ENCODE measurements around the gene UBA1. TPM values are rescaled to one million over a fixed set of nuclear protein-coding genes. Genes with fewer than 3 reads are reported as not detected.

The UBA1 gene
- total RNA-seq, 2 experiments from 2014 or later, result 149 to 155 TPM

- Mint-ChIP-seq H3K27me3 (no peaks in the 10 kb centered on the region), H3K4me3 (no peak overlapping the region), H3K9me3 (no peaks in the 10 kb centered on the region), H3K27ac (no peak overlapping the region), H3K36me3 (peaks cover 12% of the 10 kb centered on the region), H3K4me1 (peaks cover 2% of the 10 kb centered on the region)
- DNase-seq (no peak), ATAC-seq (ENCODE audit: low read depth) (no peak)
- POLR2A ChIA-PET, result no interaction called here
Observed at GRCh38 chrX:47158781-47159180, 34.8 kb upstream of the UBA1 start.

- Mint-ChIP-seq H3K27ac (no peak overlapping the region), H3K36me3 (peaks cover 15% of the 10 kb centered on the region), H3K27me3 (no peaks in the 10 kb centered on the region), H3K4me3 (no peak overlapping the region), H3K9me3 (peaks cover 1% of the 10 kb centered on the region), H3K4me1 (peaks cover 2% of the 10 kb centered on the region)
- ATAC-seq (ENCODE audit: low read depth) (no peak), DNase-seq (no peak)
- POLR2A ChIA-PET, result interaction anchor here (0.6 kb wide), 1 partner anchor 391 kb away, joined by 8 read pairs; no protein-coding TSS in a partner anchor
Observed at GRCh38 chrX:47160781-47161180, 32.8 kb upstream of the UBA1 start.

GRCh38 chrX:47162927-47163583 lies 30.6 kb upstream of the UBA1 start:
- Mint-ChIP-seq H3K36me3 (peaks cover 11% of the 10 kb centered on the region), H3K4me1 (peaks cover 2% of the 10 kb centered on the region), H3K4me3 (no peak overlapping the region), H3K27me3 (no peaks in the 10 kb centered on the region), H3K9me3 (peaks cover 1% of the 10 kb centered on the region), H3K27ac (no peak overlapping the region)
- POLR2A ChIA-PET, result no interaction called here
- no peak for DNase-seq
- ATAC-seq (ENCODE audit: low read depth), result no peak

- ATAC-seq (ENCODE audit: low read depth) (no peak), DNase-seq (no peak)
- H3K27ac Mint-ChIP-seq, result no peak overlapping the region
- H3K4me3 Mint-ChIP-seq, result no peak overlapping the region
- peaks cover 1% of the 10 kb centered on the region for H3K9me3 Mint-ChIP-seq
- H3K36me3 Mint-ChIP-seq, result peaks cover 8% of the 10 kb centered on the region
- peaks cover 3% of the 10 kb centered on the region for H3K4me1 Mint-ChIP-seq
- no peaks in the 10 kb centered on the region for H3K27me3 Mint-ChIP-seq
- POLR2A ChIA-PET, result no interaction called here
Observed at GRCh38 chrX:47164420-47164819, 29.2 kb upstream of the UBA1 start.

GRCh38 chrX:47166126-47166525 lies 27.5 kb upstream of the UBA1 start:
- Mint-ChIP-seq H3K4me1 (peaks cover 3% of the 10 kb centered on the region), H3K27ac (no peak overlapping the region), H3K27me3 (no peaks in the 10 kb centered on the region), H3K36me3 (peaks cover 8% of the 10 kb centered on the region), H3K9me3 (peaks cover 1% of the 10 kb centered on the region), H3K4me3 (no peak overlapping the region)
- ATAC-seq (ENCODE audit: low read depth), result no peak
- DNase-seq, result no peak
- POLR2A ChIA-PET, result interaction anchor here (0.9 kb wide), 1 partner anchor 21 kb away, joined by 3 read pairs; the partner anchor contains the start of gene RBM10

- ATAC-seq (ENCODE audit: low read depth) (no peak), DNase-seq (no peak)
- POLR2A ChIA-PET, result no interaction called here
- Mint-ChIP-seq H3K4me3 (no peak overlapping the region), H3K9me3 (peaks cover 1% of the 10 kb centered on the region), H3K27me3 (no peaks in the 10 kb centered on the region), H3K4me1 (peaks cover 2% of the 10 kb centered on the region), H3K36me3 (peaks cover 5% of the 10 kb centered on the region), H3K27ac (peak overlapping the region; percentile 25)
Observed at GRCh38 chrX:47168495-47169073, 25.0 kb upstream of the UBA1 start.

- no peak for ATAC-seq (ENCODE audit: low read depth)
- peaks cover 7% of the 10 kb centered on the region for H3K36me3 Mint-ChIP-seq
- H3K4me3 Mint-ChIP-seq, result no peak overlapping the region
- H3K27ac Mint-ChIP-seq, result no peak overlapping the region
- no peak for DNase-seq
- peaks cover 1% of the 10 kb centered on the region for H3K9me3 Mint-ChIP-seq
- H3K27me3 Mint-ChIP-seq, result no peaks in the 10 kb centered on the region
- H3K4me1 Mint-ChIP-seq, result peaks cover 2% of the 10 kb centered on the region
- POLR2A ChIA-PET, result no interaction called here
Observed at GRCh38 chrX:47169273-47169672, 24.4 kb upstream of the UBA1 start.

GRCh38 chrX:47169726-47170515 lies 23.7 kb upstream of the UBA1 start:
- peaks cover 7% of the 10 kb centered on the region for H3K36me3 Mint-ChIP-seq
- DNase-seq, result no peak
- H3K4me3 Mint-ChIP-seq, result no peak overlapping the region
- no peaks in the 10 kb centered on the region for H3K9me3 Mint-ChIP-seq
- no peaks in the 10 kb centered on the region for H3K27me3 Mint-ChIP-seq
- ATAC-seq (ENCODE audit: low read depth), result no peak
- H3K4me1 Mint-ChIP-seq, result peaks cover 2% of the 10 kb centered on the region
- H3K27ac Mint-ChIP-seq, result no peak overlapping the region
- POLR2A ChIA-PET, result no interaction called here

- Mint-ChIP-seq H3K4me3 (no peak overlapping the region), H3K4me1 (peaks cover 2% of the 10 kb centered on the region), H3K36me3 (peaks cover 6% of the 10 kb centered on the region), H3K27ac (no peak overlapping the region), H3K9me3 (no peaks in the 10 kb centered on the region), H3K27me3 (no peaks in the 10 kb centered on the region)
- ATAC-seq (ENCODE audit: low read depth) (no peak), DNase-seq (no peak)
- POLR2A ChIA-PET, result interaction anchor here (0.7 kb wide), 1 partner anchor 129 kb away, joined by 4 read pairs; no protein-coding TSS in a partner anchor
Observed at GRCh38 chrX:47170861-47171692, 22.6 kb upstream of the UBA1 start.

GRCh38 chrX:47171996-47172395 lies 21.6 kb upstream of the UBA1 start:
- ATAC-seq (ENCODE audit: low read depth), result no peak
- Mint-ChIP-seq H3K36me3 (peaks cover 10% of the 10 kb centered on the region), H3K9me3 (no peaks in the 10 kb centered on the region), H3K4me3 (no peak overlapping the region), H3K27ac (no peak overlapping the region), H3K4me1 (peaks cover 5% of the 10 kb centered on the region), H3K27me3 (no peaks in the 10 kb centered on the region)
- POLR2A ChIA-PET, result no interaction called here
- DNase-seq, result no peak

- H3K36me3 Mint-ChIP-seq, result peaks cover 10% of the 10 kb centered on the region
- H3K4me3 Mint-ChIP-seq, result no peak overlapping the region
- ATAC-seq (ENCODE audit: low read depth) (no peak), DNase-seq (no peak)
- H3K9me3 Mint-ChIP-seq, result no peaks in the 10 kb centered on the region
- no peak overlapping the region for H3K27ac Mint-ChIP-seq
- peaks cover 5% of the 10 kb centered on the region for H3K4me1 Mint-ChIP-seq
- POLR2A ChIA-PET, result no interaction called here
- no peaks in the 10 kb centered on the region for H3K27me3 Mint-ChIP-seq
Observed at GRCh38 chrX:47172549-47172948, 21.1 kb upstream of the UBA1 start.

GRCh38 chrX:47172971-47173792 lies 20.4 kb upstream of the UBA1 start:
- no peak for ATAC-seq (ENCODE audit: low read depth)
- Mint-ChIP-seq H3K36me3 (peaks cover 14% of the 10 kb centered on the region), H3K9me3 (no peaks in the 10 kb centered on the region), H3K4me1 (peaks cover 5% of the 10 kb centered on the region), H3K4me3 (no peak overlapping the region), H3K27ac (no peak overlapping the region), H3K27me3 (no peaks in the 10 kb centered on the region)
- POLR2A ChIA-PET, result no interaction called here
- DNase-seq, result no peak

Data from activated naive CD8-positive, alpha-beta T cell treated with anti-CD3 and anti-CD28 coated beads, Interleukin-2, amount 10 ng/mL, durations not matched to agents 7 days and 5 days (primary cell).